NCI-H2227 treated with DMSO at 0.1 percent for 48 hours (cell line): ENCODE measurements around the gene ENKUR.
"Not testable (repeated sequence)": the region's sequence is repeated elsewhere in the genome, so short reads cannot be mapped to it uniquely, and the experiment has no call there.

Experiments used
- DNase-seq: peaks from one replicate; lab custom pipeline; 2025; lab: John Stamatoyannopoulos, UW

Gene ENKUR

GRCh38 chr10:25023278-25023677 is 7.3 kb upstream of the ENKUR start:
- DNase-seq, result no peak

- no peak for DNase-seq
These were observed 2.7 kb upstream of the ENKUR start for GRCh38 chr10:25018703-25019102.

GRCh38 chr10:25017661-25018060 is 1.7 kb upstream of the ENKUR start:
- DNase-seq, result no peak

- peak; percentile 61 for DNase-seq
These were observed 1.2 kb upstream of the ENKUR start for GRCh38 chr10:25017154-25017590.

- DNase-seq, result peak; percentile 95
These were observed 607 bp upstream of the ENKUR start, which contains the start of gene THNSL1 for GRCh38 chr10:25016376-25017153. THNSL1 (plus strand) TSS chr10:25016612; CDS start chr10:25023224, 6,612 bp downstream.

GRCh38 chr10:25014579-25014978 is 1.4 kb downstream of the ENKUR start:
- no peak for DNase-seq

GRCh38 chr10:25011591-25011990 is 4.4 kb downstream of the ENKUR start:
- DNase-seq, result not testable (repeated sequence)

GRCh38 chr10:24998044-24998443 is 17.9 kb downstream of the ENKUR start:
- no peak for DNase-seq

GRCh38 chr10:24995072-24995471 is 20.9 kb downstream of the ENKUR start:
- no peak for DNase-seq

GRCh38 chr10:24993237-24993958 is 22.6 kb downstream of the ENKUR start:
- no peak for DNase-seq

GRCh38 chr10:24992512-24993133 is 23.3 kb downstream of the ENKUR start:
- DNase-seq, result no peak

GRCh38 chr10:24991298-24991697 is 24.7 kb downstream of the ENKUR start:
- no peak for DNase-seq

GRCh38 chr10:24989867-24990266 is 26.1 kb downstream of the ENKUR start:
- DNase-seq, result no peak

GRCh38 chr10:24988831-24989640 is 26.9 kb downstream of the ENKUR start:
- DNase-seq, result no peak

GRCh38 chr10:24984906-24985305 is 31.1 kb downstream of the ENKUR start:
- no peak for DNase-seq

- no peak for DNase-seq
These were observed 32.0 kb downstream of the ENKUR start for GRCh38 chr10:24983946-24984345.

GRCh38 chr10:24983130-24983529 is 32.8 kb downstream of the ENKUR start:
- DNase-seq, result no peak

- DNase-seq, result no peak
These were observed 33.4 kb downstream of the ENKUR start for GRCh38 chr10:24982319-24983112.

- DNase-seq, result no peak
These were observed 34.7 kb downstream of the ENKUR start for GRCh38 chr10:24981161-24981710.

- DNase-seq, result no peak
These were observed 36.3 kb downstream of the ENKUR start for GRCh38 chr10:24979685-24980084.

- DNase-seq, result no peak
These were observed 41.0 kb downstream of the ENKUR start for GRCh38 chr10:24974976-24975375.
